Neural progenitor cell (in vitro differentiated cells): ENCODE measurements around the gene KLHDC9. TPM values are rescaled to one million over a fixed set of nuclear protein-coding genes. Genes with fewer than 3 reads are reported as not detected.
A peak's percentile ranks its signal among the peaks of the same experiment; 100 is the strongest.

Experiments used
- DNase-seq: peaks from one replicate; pipeline ENCODE4 v3.0.0-alpha.2; 2016; ENCODE audit warnings: low spot score
- H2AFZ ChIP-seq: fragments of 200-600 bp; sonication (generic); replicated peaks from 2 replicates; pipeline ENCODE4 v1.6.1; 2016; ENCODE audit warnings: antibody characterized with exemption
- H3F3A ChIP-seq: fragments of 200-600 bp; sonication (generic); 2 replicates; pipeline ENCODE4 v1.6.1; 2016; ENCODE audit warnings: antibody characterized with exemption, low read depth
- H3K27ac ChIP-seq: fragments of 200-600 bp; sonication (generic); 2 replicates; pipeline ENCODE4 v1.5.1; 2016; ENCODE audit warnings: mild to moderate bottlenecking
- H3K27me3 ChIP-seq: fragments of 200-600 bp; sonication (generic); 2 replicates; pipeline ENCODE4 v1.6.1; 2016; ENCODE audit warnings: mild to moderate bottlenecking, moderate library complexity
- H3K36me3 ChIP-seq: fragments of 200-600 bp; sonication (generic); 2 replicates; pipeline ENCODE4 v1.5.1; 2016
- H3K4me1 ChIP-seq: fragments of 200-600 bp; sonication (generic); 2 replicates; pipeline ENCODE4 v1.6.1; 2016; ENCODE audit warnings: mixed run types
- H3K4me2 ChIP-seq: fragments of 200-600 bp; sonication (generic); 2 replicates; pipeline ENCODE4 v1.6.1; 2016
- H3K4me3 ChIP-seq: fragments of 200-600 bp; sonication (generic); 2 replicates; pipeline ENCODE4 v1.5.1; 2016
- H3K79me2 ChIP-seq: fragments of 200-600 bp; sonication (generic); 2 replicates; pipeline ENCODE4 v1.6.1; 2016; ENCODE audit warnings: low read depth
- H3K9ac ChIP-seq: fragments of 200-600 bp; sonication (generic); 2 replicates; pipeline ENCODE4 v1.6.1; 2016
- H3K9me3 ChIP-seq: fragments of 200-600 bp; sonication (generic); 2 replicates; pipeline ENCODE4 v1.5.1; 2016; ENCODE audit warnings: low read depth
- H4K20me1 ChIP-seq: fragments of 200-600 bp; sonication (generic); 2 replicates; pipeline ENCODE4 v1.6.1; 2016; ENCODE audit warnings: low read depth
- H3K27ac Mint-ChIP-seq: 3 replicates; pipeline ENCODE4 v1.8.0; 2021; ENCODE audit warnings: mixed read lengths
- H3K27me3 Mint-ChIP-seq: 2 replicates; pipeline ENCODE4 v1.8.0; 2022; ENCODE audit warnings: low read depth, mild to moderate bottlenecking, inconsistent platforms, moderate library complexity, mixed read lengths; ENCODE audit not compliant: insufficient read depth
- H3K36me3 Mint-ChIP-seq: 3 replicates; pipeline ENCODE4 v1.8.0; 2021; ENCODE audit warnings: mixed read lengths
- H3K4me1 Mint-ChIP-seq: 3 replicates; pipeline ENCODE4 v1.8.0; 2021; ENCODE audit warnings: mixed read lengths
- H3K4me3 Mint-ChIP-seq: 3 replicates; pipeline ENCODE4 v1.8.0; 2021; ENCODE audit warnings: mild to moderate bottlenecking, moderate library complexity, mixed read lengths
- H3K9me3 Mint-ChIP-seq: 3 replicates; pipeline ENCODE4 v1.8.0; 2020; ENCODE audit warnings: mixed read lengths
- CTCF ChIP-seq: fragments of 200-600 bp; sonication (generic); IDR thresholded peaks from 2 replicates; pipeline ENCODE4 v1.5.1; 2017; ENCODE audit warnings: antibody characterized with exemption, mild to moderate bottlenecking
- EZH2 ChIP-seq: fragments of 200-600 bp; sonication (generic); IDR thresholded peaks from 2 replicates; pipeline ENCODE4 v1.6.1; 2017; ENCODE audit warnings: antibody characterized with exemption, mild to moderate bottlenecking, moderate library complexity
- EZH2phosphoT487 ChIP-seq: fragments of 200-600 bp; sonication (generic); IDR thresholded peaks from 2 replicates; pipeline ENCODE4 v1.6.1; 2017; ENCODE audit warnings: antibody characterized with exemption
- total RNA-seq: library from RNA; depleted of rRNA; stranded (reverse); fragments of >200 nt; gene quantifications from 2 replicates; pipeline ENCODE4 v1.2.3, GENCODE V29; 2015; ENCODE audit warnings: low replicate concordance

Gene KLHDC9
- total RNA-seq, result 12.6 and 22.6 TPM in 2 replicates

GRCh38 chr1:161098210-161099068 is at the start of gene KLHDC9:
Gene KLHDC9, plus strand, starts transcription at chr1:161098361. Its CDS starts 175 bp downstream, at chr1:161098536.
- Histone ChIP-seq H3F3A (peaks cover 8% of the 10 kb centered on the region), H3K9me3 (no peaks in the 10 kb centered on the region), H3K4me3 (peak within 1 kb of the TSS; percentile 84), H3K27me3 (no peaks in the 10 kb centered on the region), H2AFZ (peak within 1 kb of the TSS; percentile 94), H3K27ac (no peak within 1 kb of the TSS), H3K4me2 (peak within 1 kb of the TSS; percentile 85), H3K36me3 (no peaks in the 10 kb centered on the region), H3K79me2 (no peaks in the 10 kb centered on the region), H3K9ac (peak within 1 kb of the TSS; percentile 64), H4K20me1 (no peaks in the 10 kb centered on the region), H3K4me1 (no peaks in the 10 kb centered on the region)
- Mint-ChIP-seq H3K9me3 (no peaks in the 10 kb centered on the region), H3K4me1 (peaks cover 15% of the 10 kb centered on the region), H3K27ac (peak within 1 kb of the TSS; percentile 54), H3K4me3 (peak within 1 kb of the TSS; percentile 91), H3K36me3 (peaks cover 13% of the 10 kb centered on the region), H3K27me3 (peaks cover 13% of the 10 kb centered on the region)
- TF ChIP-seq CTCF (peak; percentile 35), EZH2phosphoT487 (no peak)
- DNase-seq, result peak; percentile 97

- Histone ChIP-seq H3K9me3 (no peaks in the 10 kb centered on the region), H4K20me1 (peaks cover 8% of the 10 kb centered on the region), H3K4me3 (no peak overlapping the region), H3K27me3 (peaks cover 9% of the 10 kb centered on the region), H3F3A (peaks cover 14% of the 10 kb centered on the region), H3K4me1 (peaks cover 9% of the 10 kb centered on the region), H3K27ac (no peak overlapping the region), H3K9ac (no peak overlapping the region), H3K4me2 (no peak overlapping the region), H2AFZ (no peak overlapping the region), H3K79me2 (peaks cover 11% of the 10 kb centered on the region), H3K36me3 (no peaks in the 10 kb centered on the region)
- Mint-ChIP-seq H3K9me3 (peaks cover 35% of the 10 kb centered on the region), H3K27ac (no peak overlapping the region), H3K4me3 (no peak overlapping the region), H3K36me3 (peaks cover 7% of the 10 kb centered on the region), H3K4me1 (peaks cover 8% of the 10 kb centered on the region), H3K27me3 (peaks cover 6% of the 10 kb centered on the region)
- TF ChIP-seq CTCF (no peak), EZH2phosphoT487 (no peak), EZH2 (no peak)
- no peak for DNase-seq
Measured at GRCh38 chr1:161048949-161049722, 49.0 kb upstream of the KLHDC9 start.

- peaks cover 4% of the 10 kb centered on the region for H3K4me1 ChIP-seq
- H2AFZ ChIP-seq, result no peak overlapping the region
- H3K4me2 ChIP-seq, result no peak overlapping the region
- H3K9ac ChIP-seq, result no peak overlapping the region
- no peaks in the 10 kb centered on the region for H3K36me3 ChIP-seq
- no peak for TF ChIP-seq EZH2
- no peak for TF ChIP-seq CTCF
- no peak for TF ChIP-seq EZH2phosphoT487
- Mint-ChIP-seq H3K9me3 (peaks cover 31% of the 10 kb centered on the region), H3K27ac (no peak overlapping the region), H3K4me1 (no peaks in the 10 kb centered on the region), H3K4me3 (no peak overlapping the region), H3K36me3 (peaks cover 5% of the 10 kb centered on the region), H3K27me3 (peaks cover 6% of the 10 kb centered on the region)
- no peak overlapping the region for H3K27ac ChIP-seq
- H3F3A ChIP-seq, result no peaks in the 10 kb centered on the region
- no peak for DNase-seq
- no peak overlapping the region for H3K4me3 ChIP-seq
- no peaks in the 10 kb centered on the region for H4K20me1 ChIP-seq
- no peaks in the 10 kb centered on the region for H3K9me3 ChIP-seq
- no peaks in the 10 kb centered on the region for H3K79me2 ChIP-seq
- H3K27me3 ChIP-seq, result peaks cover 9% of the 10 kb centered on the region
Measured at GRCh38 chr1:161051219-161051618, 46.9 kb upstream of the KLHDC9 start.
